ENCODE data around the gene HABP2. TPM values are rescaled to one million over a fixed set of nuclear protein-coding genes. Genes with fewer than 3 reads are reported as not detected.

HABP2 gene
- total RNA-seq, 4 donors from 2014 or later, result not detected

GRCh38 chr10:113626809-113627355 lies 74.0 kb downstream of the HABP2 start:
- Histone ChIP-seq H3K27me3 (no peaks in the 10 kb centered on the region), H3K9me3 (no peaks in the 10 kb centered on the region), H3K4me1 (peaks cover 4 to 6% of the 10 kb centered on the region in 2 donors), H3K4me3 (replicated peaks in 1 of 3) (no peak overlapping the region), H3K36me3 (no peaks in the 10 kb centered on the region), H3K27ac (no peak overlapping the region)
- DNase-seq, result no peak
- intact Hi-C loops (cut with DNase I), result no loop called here
- TF ChIP-seq CTCF (IDR thresholded peaks at IDR 0.05), result no peak
- no peak for TF ChIP-seq POLR2A (IDR thresholded peaks at IDR 0.05)
- WGBS, 2 donors, result 61 to 69% methylated on average over 5 of the region's 5 CpGs

GRCh38 chr10:113627836-113628235 lies 75.0 kb downstream of the HABP2 start:
- Histone ChIP-seq H3K27me3 (no peaks in the 10 kb centered on the region), H3K4me3 (replicated peaks in 1 of 3) (no peak overlapping the region), H3K27ac (no peak overlapping the region), H3K36me3 (no peaks in the 10 kb centered on the region), H3K9me3 (no peaks in the 10 kb centered on the region), H3K4me1 (peaks cover 6 to 8% of the 10 kb centered on the region in 2 donors)
- intact Hi-C loops (cut with DNase I), result no loop called here
- no peak for DNase-seq
- no peak for TF ChIP-seq POLR2A (IDR thresholded peaks at IDR 0.05)
- no peak for TF ChIP-seq CTCF (IDR thresholded peaks at IDR 0.05)
- WGBS, 2 donors, result 72 to 73% methylated on average over 6 of the region's 6 CpGs

GRCh38 chr10:113628607-113629153 lies 75.8 kb downstream of the HABP2 start:
- TF ChIP-seq POLR2A (IDR thresholded peaks at IDR 0.05), result no peak
- no peak for TF ChIP-seq CTCF (IDR thresholded peaks at IDR 0.05)
- Histone ChIP-seq H3K36me3 (no peaks in the 10 kb centered on the region), H3K4me1 (peaks cover 6 to 8% of the 10 kb centered on the region in 2 donors), H3K4me3 (replicated peaks in 1 of 3) (no peak overlapping the region), H3K9me3 (no peaks in the 10 kb centered on the region), H3K27me3 (no peaks in the 10 kb centered on the region), H3K27ac (no peak overlapping the region)
- WGBS, 2 donors, result 92 to 98% methylated on average over 2 of the region's 2 CpGs
- intact Hi-C loops (cut with DNase I), result no loop called here
- no peak for DNase-seq

GRCh38 chr10:113630929-113631533 lies 78.2 kb downstream of the HABP2 start:
- Histone ChIP-seq H3K9me3 (no peaks in the 10 kb centered on the region), H3K36me3 (no peaks in the 10 kb centered on the region)

More at GRCh38 chr10:113630929-113631533, 78.2 kb downstream of the HABP2 start:
- no peak for DNase-seq
- TF ChIP-seq POLR2A (IDR thresholded peaks at IDR 0.05), result no peak
- no peak for TF ChIP-seq CTCF (IDR thresholded peaks at IDR 0.05)
- Histone ChIP-seq H3K27ac (no peak overlapping the region), H3K4me3 (replicated peaks in 1 of 3) (no peak overlapping the region), H3K4me1 (peaks cover 6 to 8% of the 10 kb centered on the region in 2 donors), H3K27me3 (no peaks in the 10 kb centered on the region)
- intact Hi-C loops (cut with DNase I), result no loop called here
- 88 to 94% methylated on average over 5 of the region's 5 CpGs for WGBS, 2 donors
